IPS DF 6.9 (cell line): Measurements from ENCODE around the gene OSM.
"Not testable (repeated sequence)": the region's sequence is repeated elsewhere in the genome, so short reads cannot be mapped to it uniquely, and the experiment has no call there.

ENCODE experiments used
- DNase-seq: peaks from one replicate; pipeline ENCODE4 v3.0.0-alpha.2; 2013; ENCODE audit warnings: low read depth, low spot score
- H3K27ac ChIP-seq: one replicate; pipeline ENCODE4 v1.5.1; 2013; ENCODE audit warnings: low read length, control low read depth
- H3K27me3 ChIP-seq: 2 replicates; pipeline ENCODE4 v1.6.1; 2013; ENCODE audit warnings: mild to moderate bottlenecking, low read length; ENCODE audit not compliant: control insufficient read depth, insufficient read depth
- H3K36me3 ChIP-seq: 2 replicates; pipeline ENCODE4 v1.6.1; 2013; ENCODE audit warnings: low read length; ENCODE audit not compliant: control insufficient read depth, insufficient read depth
- H3K4me1 ChIP-seq: 2 replicates; pipeline ENCODE4 v1.6.1; 2013; ENCODE audit warnings: low read length; ENCODE audit not compliant: control insufficient read depth, insufficient read depth
- H3K4me3 ChIP-seq: 2 replicates; pipeline ENCODE4 v1.5.1; 2013; ENCODE audit warnings: mild to moderate bottlenecking, low read length
- H3K9me3 ChIP-seq: 2 replicates; pipeline ENCODE4 v1.6.1; 2013; ENCODE audit warnings: low read length, inconsistent platforms; ENCODE audit not compliant: control insufficient read depth, insufficient read depth
- WGBS: extraction: QIAGEN DNeasy Blood & Tissue Kit; methylation state at CpG from one replicate; pipeline ENCODE4 v1.1.7; 2013; ENCODE audit warnings: mixed read lengths, missing lambda C conversion rate; ENCODE audit not compliant: insufficient read length, insufficient coverage; 5-methylcytosine and 5-hydroxymethylcytosine counted together

Gene OSM

GRCh38 chr22:30216710-30217109 is 49.9 kb downstream of the OSM start:
- no peaks in the 10 kb centered on the region for H3K36me3 ChIP-seq
- H3K4me3 ChIP-seq, result no peak overlapping the region
- no peak overlapping the region for H3K27ac ChIP-seq
- WGBS, result no CpG with 5 or more reads among the region's 10 CpGs
- no peaks in the 10 kb centered on the region for H3K27me3 ChIP-seq
- DNase-seq, result no peak
- no peaks in the 10 kb centered on the region for H3K9me3 ChIP-seq
- peaks cover 6% of the 10 kb centered on the region; the same call in 1 of the 2 replicates for H3K4me1 ChIP-seq

GRCh38 chr22:30216272-30216671 is 50.4 kb downstream of the OSM start:
- DNase-seq, result not testable (repeated sequence)

DNA sequence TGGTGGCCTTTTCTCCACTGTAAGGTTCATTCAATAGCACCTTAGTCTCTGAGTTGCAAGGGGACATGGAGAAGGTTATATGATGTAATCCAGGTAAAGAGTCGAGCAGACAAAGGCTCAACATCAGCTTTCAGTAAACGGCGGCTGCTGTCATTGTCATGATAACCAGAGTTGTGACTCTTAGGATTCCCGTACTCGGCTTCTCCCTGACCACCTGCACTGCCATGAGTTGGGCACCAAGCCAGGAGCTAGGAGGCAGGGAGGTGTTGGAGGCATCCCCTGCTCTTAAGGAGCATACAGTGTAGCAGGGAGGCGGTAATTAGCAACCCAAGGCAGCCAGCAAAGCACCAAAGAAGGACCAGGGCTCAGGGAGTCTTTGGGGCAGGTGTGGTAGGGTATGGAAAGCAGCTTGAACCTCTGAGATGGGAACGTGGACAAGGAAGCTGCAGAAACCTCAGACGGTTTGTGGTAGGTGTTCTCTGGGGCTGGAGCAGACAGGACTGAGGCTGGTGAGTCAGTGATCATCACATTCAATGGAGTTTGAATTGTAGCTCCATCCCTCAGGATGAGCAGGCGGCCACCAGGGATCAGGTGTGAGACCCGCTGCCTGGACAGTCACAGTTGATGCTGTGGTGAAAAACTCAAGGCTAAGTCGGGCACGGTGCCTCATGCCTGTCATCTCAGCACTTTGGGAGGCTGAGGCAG is 51.8 kb downstream of the OSM start:
- H3K36me3 ChIP-seq, result no peaks in the 10 kb centered on the region
- peaks cover 6% of the 10 kb centered on the region; the same call in 1 of the 2 replicates for H3K4me1 ChIP-seq
- no peak overlapping the region for H3K27ac ChIP-seq
- H3K27me3 ChIP-seq, result no peaks in the 10 kb centered on the region
- no peak for DNase-seq
- no CpG with 5 or more reads among the region's 12 CpGs for WGBS
- no peaks in the 10 kb centered on the region for H3K9me3 ChIP-seq
- no peak overlapping the region for H3K4me3 ChIP-seq

More at GRCh38 chr22:30216272-30216671, 50.4 kb downstream of the OSM start:
- not testable (repeated sequence) for H3K27me3 ChIP-seq, H3K36me3 ChIP-seq, H3K9me3 ChIP-seq, H3K27ac ChIP-seq, H3K4me1 ChIP-seq, H3K4me3 ChIP-seq
- no CpG with 5 or more reads among the region's 3 CpGs for WGBS

DNA sequence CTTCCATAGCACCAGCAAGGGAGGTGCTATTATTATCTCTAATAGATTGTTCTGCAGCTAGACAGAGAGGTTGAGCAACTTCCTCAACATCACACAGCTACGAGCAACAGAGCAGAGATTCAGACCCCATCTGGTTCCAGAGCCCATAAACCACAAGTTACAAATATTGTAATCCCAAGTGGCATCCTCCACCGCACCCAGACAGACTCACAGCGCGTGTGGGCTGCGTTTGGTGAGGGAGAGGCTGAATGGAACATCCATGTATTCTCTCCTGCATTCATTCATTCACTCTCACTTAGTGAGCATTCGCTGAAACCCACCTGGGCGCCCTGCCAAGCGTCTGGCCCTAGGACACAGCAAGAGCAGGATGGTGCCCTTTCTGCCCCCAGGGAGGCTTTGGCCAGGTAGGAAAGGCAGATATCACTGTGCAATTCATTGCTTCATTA is 53.6 kb downstream of the OSM start:
- H3K27me3 ChIP-seq, result no peaks in the 10 kb centered on the region
- DNase-seq, result no peak
- no peaks in the 10 kb centered on the region for H3K36me3 ChIP-seq
- no peaks in the 10 kb centered on the region for H3K9me3 ChIP-seq
- no peak overlapping the region for H3K4me3 ChIP-seq
- no CpG with 5 or more reads among the region's 8 CpGs for WGBS
- H3K4me1 ChIP-seq, result peaks cover 6% of the 10 kb centered on the region; the same call in 1 of the 2 replicates
- H3K27ac ChIP-seq, result no peak overlapping the region
